HG02678 (cell line): Measurements from ENCODE around the gene ELAVL1.
A peak's percentile ranks its signal among the peaks of the same experiment; 100 is the strongest.
"Not testable (repeated sequence)": the region's sequence is repeated elsewhere in the genome, so short reads cannot be mapped to it uniquely, and the experiment has no call there.

ENCODE experiments used
- ATAC-seq: cut with Tn5 transposase; IDR thresholded peaks from one replicate; pipeline ENCODE4 v1.9.1; 2021; ENCODE audit warnings: mild to moderate bottlenecking, moderate library complexity; ENCODE audit not compliant: unreplicated experiment

The ELAVL1 gene

DNA sequence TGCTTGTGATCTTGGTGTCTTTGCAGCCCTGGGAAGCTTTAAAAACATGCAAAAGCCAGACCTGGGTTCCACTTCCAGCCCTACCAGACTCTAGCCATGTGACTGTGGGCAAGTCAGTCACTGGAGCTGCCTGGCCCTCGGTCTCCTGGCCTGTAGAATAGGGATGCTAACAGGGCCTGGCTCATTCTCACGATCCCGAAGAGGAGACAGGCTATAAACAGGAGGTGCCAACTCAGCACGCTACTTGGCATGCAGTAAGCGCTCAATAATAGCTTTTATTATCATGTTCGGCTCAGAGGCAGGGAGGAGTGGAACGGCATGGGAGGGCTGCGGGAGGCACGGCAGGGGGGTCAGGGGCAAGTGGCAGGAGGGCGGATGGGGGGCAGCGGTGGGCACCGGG is 81.2 kb downstream of the ELAVL1 start:
- ATAC-seq = no peak

GRCh38 chr19:7923295-7924191 is 81.9 kb downstream of the ELAVL1 start:
- no peak for ATAC-seq

DNA sequence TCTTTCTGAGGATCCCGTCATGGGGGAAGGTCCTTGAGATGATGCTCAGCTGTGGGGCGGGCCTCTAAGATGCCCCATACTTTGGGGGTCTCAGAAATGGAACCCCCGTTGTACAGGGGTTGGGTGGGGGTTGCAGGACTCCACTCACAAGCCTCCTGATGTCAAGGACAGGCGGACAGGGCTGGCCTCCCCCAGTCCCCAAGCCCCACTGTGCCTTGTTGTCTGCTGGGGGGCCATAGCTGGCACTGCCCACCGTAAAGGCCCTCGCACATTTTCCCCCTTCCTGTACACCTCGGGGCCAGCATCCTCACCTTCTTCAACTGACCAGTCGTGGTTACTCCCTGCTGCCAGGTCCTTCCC is 82.6 kb downstream of the ELAVL1 start:
- ATAC-seq = no peak

GRCh38 chr19:7921967-7922835 is 83.2 kb downstream of the ELAVL1 start:
- no peak for ATAC-seq

- ATAC-seq = no peak
These were observed 84.0 kb downstream of the ELAVL1 start for GRCh38 chr19:7921302-7921966.

DNA sequence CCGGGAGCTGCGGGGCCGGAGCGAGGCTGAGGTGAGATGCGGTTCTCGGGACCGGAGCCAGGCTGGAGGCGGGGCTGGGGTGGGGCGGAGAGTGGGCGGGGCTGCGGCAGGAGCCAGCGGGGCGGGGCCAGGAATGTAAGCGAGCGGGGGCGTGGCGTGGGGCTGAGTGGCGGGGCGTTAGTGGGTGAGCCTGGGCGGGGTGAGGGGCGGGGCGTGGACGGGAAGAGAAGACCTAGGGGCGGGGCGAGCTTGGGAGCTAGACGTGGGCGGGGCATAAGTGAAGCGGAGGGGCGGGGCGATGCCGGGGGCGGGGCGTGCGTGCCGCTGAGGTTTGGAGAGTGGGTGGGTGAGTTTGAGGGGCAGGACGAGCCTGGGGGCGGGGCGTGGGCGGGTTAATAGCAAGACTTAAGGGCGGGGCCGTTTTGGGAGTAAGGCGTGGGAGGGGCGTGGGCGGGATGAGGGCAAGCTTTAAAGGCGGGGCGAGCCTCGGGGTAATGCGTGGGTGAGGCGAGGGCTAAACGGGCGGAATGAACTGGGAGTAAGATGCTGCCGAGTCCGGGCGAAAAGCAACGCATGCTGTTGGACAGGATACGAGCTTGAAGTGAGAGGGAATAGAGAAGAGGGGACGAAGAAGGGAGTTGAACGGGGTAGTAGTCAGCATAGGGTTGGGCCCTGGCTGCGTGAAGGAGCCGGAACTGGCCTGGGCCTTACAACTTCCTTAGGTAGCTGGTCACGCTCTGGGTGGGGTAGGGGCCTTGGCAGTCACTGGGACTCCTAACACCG is 84.7 kb downstream of the ELAVL1 start:
- ATAC-seq = peak; percentile 54

- ATAC-seq = peak; percentile 53
These were observed 85.6 kb downstream of the ELAVL1 start, which contains the start of gene SNAPC2 for GRCh38 chr19:7919610-7920518. Gene SNAPC2, plus strand, starts transcription at chr19:7920338. Its CDS starts 29 bp downstream, at chr19:7920367.

DNA sequence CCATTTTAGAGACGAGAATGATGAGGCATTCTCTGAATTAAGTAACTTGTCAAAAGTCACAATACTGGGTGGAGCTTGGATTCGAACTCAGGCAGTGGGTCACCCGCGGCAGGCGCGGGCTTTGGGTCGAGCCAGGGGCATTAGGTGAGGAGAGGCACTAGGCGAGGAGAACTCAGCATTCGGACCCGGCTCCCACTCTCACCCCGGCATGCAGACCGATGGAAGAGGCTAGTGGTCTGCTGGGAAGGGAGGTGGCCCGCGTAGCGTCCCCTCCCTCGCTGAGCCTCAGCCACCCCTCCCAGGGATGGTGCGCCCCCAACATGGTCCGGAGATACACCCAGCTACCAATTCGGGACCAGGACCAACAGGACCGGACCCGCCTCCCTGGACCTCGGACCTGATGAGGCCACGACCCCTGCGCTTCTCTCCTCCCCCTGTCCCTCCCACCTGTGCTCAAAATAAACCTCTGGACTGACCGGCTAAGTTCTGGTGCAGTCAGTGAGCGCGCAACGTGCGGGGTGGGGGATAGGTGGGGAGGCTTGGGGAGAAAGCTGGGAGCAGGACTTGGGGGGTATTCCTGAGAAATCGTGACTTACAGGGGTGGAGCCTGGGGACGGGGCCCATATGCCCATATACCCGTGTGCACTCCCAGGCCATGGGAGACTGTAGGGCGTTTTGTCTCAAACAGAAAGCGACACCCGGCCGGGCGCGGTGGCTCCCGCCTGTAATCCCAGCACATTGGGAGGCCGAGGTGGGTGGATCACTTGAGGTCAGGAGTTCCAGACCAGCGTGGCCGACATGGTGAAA is 86.6 kb downstream of the ELAVL1 start:
- ATAC-seq = no peak

DNA sequence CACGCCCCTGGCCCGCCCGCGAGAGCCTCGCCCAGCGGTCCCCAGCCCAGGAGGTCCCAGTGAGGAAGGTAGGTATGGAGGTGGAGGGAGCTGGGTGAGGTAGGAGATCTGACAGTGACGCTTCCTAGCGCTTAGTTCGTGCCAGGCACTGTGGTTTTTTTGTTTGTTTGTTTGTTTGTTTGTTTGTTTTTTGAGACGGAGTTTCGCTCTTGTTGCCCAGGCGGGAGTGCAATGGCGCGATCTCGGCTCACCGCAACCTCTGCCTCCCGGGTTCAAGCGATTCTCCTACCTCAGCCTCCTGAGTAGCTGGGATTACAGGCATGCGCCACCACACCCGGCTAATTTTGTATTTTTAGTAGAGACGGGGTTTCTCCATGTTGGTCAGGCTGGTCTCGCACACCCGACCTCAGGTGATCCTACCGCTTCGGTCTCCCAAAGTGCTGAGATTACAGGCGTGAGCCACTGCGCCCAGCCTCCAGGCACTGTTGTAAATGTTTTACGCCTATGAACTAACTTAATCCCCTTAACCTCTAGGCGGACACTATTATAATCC is 87.3 kb downstream of the ELAVL1 start:
- not testable (repeated sequence) for ATAC-seq

- no peak for ATAC-seq
These were observed 88.0 kb downstream of the ELAVL1 start for GRCh38 chr19:7917267-7918061.

GRCh38 chr19:7916955-7917266 is 88.5 kb downstream of the ELAVL1 start:
- no peak for ATAC-seq

- no peak for ATAC-seq
These were observed 89.1 kb downstream of the ELAVL1 start for GRCh38 chr19:7916103-7916954.

GRCh38 chr19:7915250-7916102 is 90.0 kb downstream of the ELAVL1 start:
- ATAC-seq = no peak

- no peak for ATAC-seq
These were observed 90.8 kb downstream of the ELAVL1 start, which contains the start of gene TGFBR3L for GRCh38 chr19:7914598-7915045. Gene TGFBR3L, plus strand, starts transcription at chr19:7914830.

DNA sequence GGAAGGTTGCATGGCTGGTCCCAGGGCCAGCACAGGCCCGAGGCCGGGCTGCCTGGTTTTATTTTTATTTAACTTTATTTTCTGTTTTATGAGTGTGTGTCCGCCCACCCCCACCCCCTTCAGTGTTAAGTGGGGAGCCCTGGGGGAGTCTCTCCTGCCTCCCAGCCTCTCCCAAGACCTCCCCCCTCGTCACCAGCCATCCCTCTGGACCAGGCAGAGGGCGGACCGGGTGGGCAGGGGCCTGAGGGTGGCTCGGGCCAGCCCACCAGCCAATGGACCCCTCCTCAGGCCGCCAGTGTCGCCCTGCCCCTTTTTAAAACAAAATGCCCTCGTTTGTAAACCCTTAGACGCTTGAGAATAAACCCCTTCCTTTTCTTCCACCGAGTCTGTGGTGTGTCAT is 91.3 kb downstream of the ELAVL1 start:
- ATAC-seq = no peak

DNA sequence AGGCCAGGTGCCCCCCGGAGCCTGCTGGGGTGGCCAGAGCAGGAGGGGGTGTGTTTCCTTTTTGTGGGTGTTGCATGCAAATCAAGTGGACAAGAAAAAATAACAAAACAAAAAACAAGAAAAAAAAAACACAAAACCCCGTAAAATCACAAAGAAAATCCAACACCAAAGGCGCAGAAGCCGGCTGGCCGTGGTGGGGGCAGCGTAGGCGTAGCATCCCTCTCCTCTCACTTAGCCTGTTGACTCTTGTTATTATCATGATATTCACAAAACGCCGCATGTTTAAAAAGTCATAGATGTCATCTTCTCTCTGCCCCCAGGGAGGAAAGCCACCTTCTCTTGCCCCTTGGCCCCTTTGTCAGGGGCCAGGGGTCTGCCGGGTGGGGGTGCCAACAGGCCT is 91.8 kb downstream of the ELAVL1 start:
- ATAC-seq = no peak
